Naive thymus-derived CD4-positive, alpha-beta T cell (primary cell): Measurements from ENCODE around the gene NPLOC4. TPM values are rescaled to one million over a fixed set of nuclear protein-coding genes. Genes with fewer than 3 reads are reported as not detected.
"Not testable (repeated sequence)": the region's sequence is repeated elsewhere in the genome, so short reads cannot be mapped to it uniquely, and the experiment has no call there.

Experiments
- ATAC-seq: fragments of 150-1000 bp; cut with Tn5 transposase; 2 replicates; pipeline ENCODE4 v1.10.0; 2021; ENCODE audit warnings: mild to moderate bottlenecking, moderate library complexity
- CTCF ChIA-PET: fragments of 350-600 bp; sonication (Branson Sonifier 250); formaldehyde crosslinking; loops from one replicate; lab custom pipeline; 2021; ENCODE audit warnings: antibody characterized with exemption; lab: Charles Lee
- POLR2A ChIA-PET: fragments of 350-600 bp; sonication (Branson Sonifier 250); formaldehyde crosslinking; loops from one replicate; lab custom pipeline; 2021; ENCODE audit warnings: antibody characterized with exemption, inconsistent platforms; lab: Charles Lee
- DNase-seq, 9 donors: peaks; one replicate each; pipeline versions ENCODE4 v3.0.0 to v3.0.0-alpha.2; 2020 to 2022; ENCODE audit warnings: mixed read lengths in 1 of 9
- H3K27ac ChIP-seq: one replicate; pipeline ENCODE4 v1.7.0; 2013; ENCODE audit warnings: mild to moderate bottlenecking, low read depth, low read length, moderate library complexity
- H3K27me3 ChIP-seq, 2 donors: one replicate each; pipeline ENCODE4 v1.7.0; 2013; ENCODE audit warnings: low read length in 2 of 2, mild to moderate bottlenecking in 2 of 2, moderate library complexity in 2 of 2; ENCODE audit not compliant: control insufficient read depth in 2 of 2, insufficient read depth in 2 of 2
- H3K36me3 ChIP-seq, 3 experiments: 1 replicate in 2 of 3; 2 replicates in 1 of 3; pipeline ENCODE4 v1.7.0; 2013; ENCODE audit warnings: low read length in 3 of 3, mild to moderate bottlenecking in 3 of 3, moderate library complexity in 1 of 3; ENCODE audit not compliant: insufficient read depth in 3 of 3, control insufficient read depth in 2 of 3
- H3K4me1 ChIP-seq, 2 donors: one replicate each; pipeline ENCODE4 v1.7.0; 2013; ENCODE audit warnings: low read length in 2 of 2, mild to moderate bottlenecking in 2 of 2, moderate library complexity in 1 of 2; ENCODE audit not compliant: control insufficient read depth in 2 of 2, insufficient read depth in 2 of 2
- H3K4me3 ChIP-seq: 2 replicates; pipeline ENCODE4 v1.7.0; 2013; ENCODE audit warnings: mild to moderate bottlenecking, low read length
- H3K9me3 ChIP-seq, 3 experiments: 1 replicate in 2 of 3; 2 replicates in 1 of 3; pipeline ENCODE4 v1.7.0; 2013; ENCODE audit warnings: low read length in 3 of 3; ENCODE audit not compliant: control insufficient read depth in 2 of 3
- H3K27ac Mint-ChIP-seq, 9 donors: one replicate each; pipeline ENCODE4 v1.8.0; 2020 to 2022; ENCODE audit warnings: mixed read lengths in 9 of 9, mild to moderate bottlenecking in 8 of 9, moderate library complexity in 5 of 9, inconsistent platforms in 2 of 9
- H3K27me3 Mint-ChIP-seq, 5 donors: one replicate each; pipeline ENCODE4 v1.8.0; 2021 to 2022; ENCODE audit warnings: mixed read lengths in 5 of 5, mild to moderate bottlenecking in 1 of 5
- H3K36me3 Mint-ChIP-seq, 5 donors: one replicate each; pipeline ENCODE4 v1.8.0; 2020 to 2022; ENCODE audit warnings: mixed read lengths in 5 of 5, mild to moderate bottlenecking in 3 of 5, inconsistent platforms in 1 of 5
- H3K4me1 Mint-ChIP-seq, 7 donors: one replicate each; pipeline ENCODE4 v1.8.0; 2020 to 2022; ENCODE audit warnings: mixed read lengths in 7 of 7, mild to moderate bottlenecking in 3 of 7, inconsistent platforms in 1 of 7
- H3K4me3 Mint-ChIP-seq, 10 donors: one replicate each; pipeline ENCODE4 v1.8.0; 2020 to 2022; ENCODE audit warnings: mild to moderate bottlenecking in 10 of 10, mixed read lengths in 10 of 10, moderate library complexity in 6 of 10, inconsistent platforms in 2 of 10
- H3K9me3 Mint-ChIP-seq, 11 donors: one replicate each; pipeline ENCODE4 v1.8.0; 2020 to 2022; ENCODE audit warnings: mixed read lengths in 11 of 11, mild to moderate bottlenecking in 4 of 11, inconsistent platforms in 1 of 11, moderate library complexity in 1 of 11
- intact Hi-C, 2 donors: fragments of 100-400 bp; cut with micrococcal nuclease; formaldehyde crosslinking; loops; one replicate each; pipeline ENCODE4 v1.15.1; 2023
- polyA plus RNA-seq, 2 donors: library from polyadenylated mRNA; unstranded; fragments of 300-500 nt; fragmentation: Illumina TruSeq; gene quantifications; one replicate each; pipeline ENCODE4 v1.2.3, GENCODE V29; 2021
- total RNA-seq, 6 experiments: library from RNA in 5 of 6; stranded (reverse) in 5 of 6; gene quantifications; 1 replicate in 5 of 6; 2 replicates in 1 of 6; pipeline ENCODE4 v1.2.3 and lab custom pipeline; 2021 to 2026

Gene NPLOC4
- total and polyA plus RNA-seq, 7 experiments from 2014 or later = 47.8 to 125 (median 84.2) TPM

DNA sequence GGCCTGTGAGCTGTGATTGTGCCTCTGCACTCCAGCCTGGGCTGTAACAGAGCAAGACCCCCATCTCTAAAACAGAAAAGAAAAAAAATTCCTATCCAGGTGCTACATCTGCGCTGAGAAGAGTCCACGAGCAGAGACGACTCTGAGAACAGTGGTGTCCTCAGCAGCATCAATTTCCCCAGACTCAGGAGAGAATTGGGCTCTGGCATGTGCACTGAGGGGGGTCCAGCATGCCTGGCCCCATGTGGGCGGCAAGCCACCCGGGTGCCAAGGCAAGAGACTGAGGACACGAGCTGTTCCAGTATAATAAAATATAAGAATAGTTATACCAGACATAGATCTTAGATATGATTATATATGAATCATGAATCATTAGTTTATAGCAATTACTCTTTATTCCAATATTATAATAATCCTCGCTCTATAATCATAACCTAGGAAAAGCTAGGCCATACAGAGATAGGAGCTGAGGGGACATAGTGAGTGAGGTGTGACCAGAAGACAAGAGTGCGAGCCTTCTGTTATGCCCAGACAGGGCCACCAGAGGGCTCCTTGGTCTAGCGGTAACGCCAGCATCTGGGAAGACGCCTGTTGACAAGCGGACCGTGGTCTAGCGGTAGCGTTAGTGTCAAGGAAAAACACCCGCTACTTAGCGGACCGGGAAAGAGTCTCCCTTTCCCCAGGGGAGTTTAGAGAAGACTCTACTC, 38.8 kb upstream of the NPLOC4 start:
- peaks cover 0 to 12% (median 6%) of the 10 kb centered on the region in 7 donors for H3K4me1 Mint-ChIP-seq
- ATAC-seq, CTCF ChIA-PET, H3K4me1 ChIP-seq, H3K27me3 ChIP-seq, H3K4me3 Mint-ChIP-seq, H3K27me3 Mint-ChIP-seq, H3K9me3 ChIP-seq, H3K27ac Mint-ChIP-seq, H3K4me3 ChIP-seq, intact Hi-C loops, H3K9me3 Mint-ChIP-seq, H3K36me3 Mint-ChIP-seq, H3K27ac ChIP-seq: not testable (repeated sequence)
- peaks cover 0 to 39% (median 11%) of the 10 kb centered on the region in 3 experiments for H3K36me3 ChIP-seq
- peak in 4 of 9 donors; percentile 19 to 37 (median 29) for DNase-seq
- POLR2A ChIA-PET = interaction anchor here (0.8 to 2.3 kb wide), 3 partner anchors 9 to 26 kb away, joined by 3 to 7 read pairs (median 5); no protein-coding TSS in a partner anchor

DNA sequence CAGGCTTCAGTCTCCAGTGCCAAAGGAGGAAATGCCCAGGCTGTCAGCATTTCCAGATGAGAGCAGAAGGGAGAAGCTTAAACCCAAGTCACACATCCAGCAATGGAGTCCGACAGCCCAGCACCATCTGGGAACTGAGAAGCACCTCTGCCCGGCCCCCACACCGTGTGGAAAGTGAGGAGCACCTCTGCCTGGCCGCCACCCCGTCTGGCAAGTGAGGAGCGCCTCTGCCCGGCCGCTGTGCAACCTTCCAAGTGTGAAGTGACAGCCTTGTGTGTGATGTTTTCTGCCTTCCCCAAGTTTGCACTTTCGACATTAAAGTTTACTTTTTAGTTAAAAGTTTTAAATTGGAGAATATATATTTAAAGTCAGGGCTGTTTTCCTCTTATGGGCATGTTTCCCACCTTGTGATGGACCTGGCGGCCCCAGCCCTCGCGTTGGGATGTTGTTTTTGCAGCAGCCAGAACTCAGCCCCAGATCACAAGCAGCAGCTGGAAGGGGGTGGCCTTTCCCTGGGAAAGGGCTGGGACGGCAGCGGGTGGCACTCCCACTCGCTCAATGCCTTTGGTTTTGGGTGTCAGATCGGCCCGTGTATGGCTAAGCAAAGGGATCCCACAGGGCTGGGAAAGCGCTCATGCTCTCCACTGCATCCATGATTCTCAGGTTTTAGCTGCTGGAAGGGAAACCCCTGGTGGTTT, 36.8 kb upstream of the NPLOC4 start:
- intact Hi-C loops = no loop called here
- peaks cover 0 to 9% (median 0%) of the 10 kb centered on the region in 5 donors for H3K36me3 Mint-ChIP-seq
- H3K4me3 Mint-ChIP-seq = no peak overlapping the region
- no peaks in the 10 kb centered on the region for H3K27me3 ChIP-seq
- no peak overlapping the region for H3K27ac Mint-ChIP-seq
- peaks cover 0 to 11% (median 9%) of the 10 kb centered on the region in 7 donors for H3K4me1 Mint-ChIP-seq
- ATAC-seq = no peak
- H3K27me3 Mint-ChIP-seq = no peaks in the 10 kb centered on the region
- ChIA-PET CTCF (no interaction called here), POLR2A (interaction anchor here (1.1 kb wide), 1 partner anchor 10 kb away, joined by 3 read pairs; the partner anchor contains the start of genes ARL16 and HGS)
- H3K27ac ChIP-seq = no peak overlapping the region
- H3K9me3 ChIP-seq = no peaks in the 10 kb centered on the region
- H3K4me1 ChIP-seq = peaks cover 0 to under 1% of the 10 kb centered on the region in 2 donors
- H3K9me3 Mint-ChIP-seq = peaks cover 0 to 2% (median 0%) of the 10 kb centered on the region in 11 donors
- no peak for DNase-seq
- peaks cover 4 to 53% (median 16%) of the 10 kb centered on the region in 3 experiments for H3K36me3 ChIP-seq
- H3K4me3 ChIP-seq = no peak overlapping the region

DNA sequence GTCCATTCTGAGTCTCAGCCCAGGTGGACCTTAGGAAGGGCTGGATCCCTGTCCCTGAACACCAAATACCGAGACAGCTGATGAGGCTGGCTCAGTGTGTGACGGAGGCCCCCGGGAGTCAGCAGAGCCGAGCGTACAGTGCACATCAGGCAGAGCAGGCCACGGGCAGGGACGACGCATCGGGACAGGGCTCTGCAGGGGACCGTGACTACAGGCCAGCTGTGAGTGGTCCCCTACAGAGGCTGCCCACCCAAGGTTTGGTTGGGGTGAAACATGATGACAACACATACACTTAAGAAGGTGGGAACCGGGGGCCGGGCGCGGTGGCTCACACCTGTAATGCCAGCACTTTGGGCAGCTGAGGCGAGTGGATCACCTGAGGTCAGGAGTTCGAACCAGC, 36.0 kb upstream of the NPLOC4 start:
- peaks cover 4 to 53% (median 16%) of the 10 kb centered on the region in 3 experiments for H3K36me3 ChIP-seq
- POLR2A ChIA-PET = interaction anchor here (1.1 kb wide), 1 partner anchor 11 kb away, joined by 3 read pairs; the partner anchor contains the start of genes ARL16 and HGS
- no peak for ATAC-seq
- Mint-ChIP-seq H3K36me3 (peaks cover 0 to 11% (median 5%) of the 10 kb centered on the region in 5 donors), H3K9me3 (peaks cover 0 to 2% (median 0%) of the 10 kb centered on the region in 11 donors), H3K4me3 (no peak overlapping the region), H3K4me1 (peaks cover 4 to 18% (median 15%) of the 10 kb centered on the region in 7 donors), H3K27ac (no peak overlapping the region), H3K27me3 (no peaks in the 10 kb centered on the region)
- no peak overlapping the region for H3K4me3 ChIP-seq
- DNase-seq = no peak
- intact Hi-C loops = no loop called here
- CTCF ChIA-PET = interaction anchor here (0.6 kb wide), 1 partner anchor 244 kb away, joined by 3 read pairs; no protein-coding TSS in a partner anchor
- H3K27me3 ChIP-seq = no peaks in the 10 kb centered on the region
- H3K4me1 ChIP-seq = peaks cover under 1 to 8% of the 10 kb centered on the region in 2 donors
- no peaks in the 10 kb centered on the region for H3K9me3 ChIP-seq
- no peak overlapping the region for H3K27ac ChIP-seq

DNA sequence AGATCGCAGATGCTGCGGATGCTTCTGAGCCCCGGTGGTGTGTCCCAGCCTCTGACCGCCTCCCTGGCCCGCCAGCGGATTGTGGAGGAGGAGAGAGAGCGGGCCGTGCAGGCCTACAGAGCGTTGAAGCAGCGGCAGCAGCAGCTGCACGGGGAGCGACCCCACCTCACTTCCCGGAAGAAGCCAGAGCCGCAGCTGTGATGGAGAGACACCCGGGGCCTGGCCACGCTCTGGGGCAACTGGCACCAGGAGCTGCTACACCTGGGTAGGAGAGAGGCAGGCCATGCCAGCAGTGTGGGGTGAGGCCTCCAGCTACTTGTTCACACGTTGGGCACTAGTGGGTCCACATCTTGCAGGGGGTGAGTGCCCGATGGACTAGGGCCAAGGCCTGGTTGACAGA, 35.6 kb upstream of the NPLOC4 start:
- H3K27ac ChIP-seq = no peak overlapping the region
- CTCF ChIA-PET = interaction anchor here (0.6 kb wide), 1 partner anchor 245 kb away, joined by 3 read pairs; no protein-coding TSS in a partner anchor
- H3K9me3 Mint-ChIP-seq = peaks cover 0 to 2% (median 0%) of the 10 kb centered on the region in 11 donors
- no peaks in the 10 kb centered on the region for H3K27me3 ChIP-seq
- no peak for ATAC-seq
- no peak overlapping the region for H3K4me3 ChIP-seq
- no peak overlapping the region for H3K27ac Mint-ChIP-seq
- peaks cover 4 to 53% (median 16%) of the 10 kb centered on the region in 3 experiments for H3K36me3 ChIP-seq
- H3K9me3 ChIP-seq = no peaks in the 10 kb centered on the region
- intact Hi-C loops = no loop called here
- peaks cover 5 to 12% of the 10 kb centered on the region in 2 donors for H3K4me1 ChIP-seq
- H3K4me3 Mint-ChIP-seq = no peak overlapping the region
- no peaks in the 10 kb centered on the region for H3K27me3 Mint-ChIP-seq
- POLR2A ChIA-PET = no interaction called here
- H3K36me3 Mint-ChIP-seq = peaks cover 0 to 15% (median 6%) of the 10 kb centered on the region in 5 donors
- H3K4me1 Mint-ChIP-seq = peaks cover 9 to 22% (median 19%) of the 10 kb centered on the region in 7 donors
- DNase-seq = no peak

DNA sequence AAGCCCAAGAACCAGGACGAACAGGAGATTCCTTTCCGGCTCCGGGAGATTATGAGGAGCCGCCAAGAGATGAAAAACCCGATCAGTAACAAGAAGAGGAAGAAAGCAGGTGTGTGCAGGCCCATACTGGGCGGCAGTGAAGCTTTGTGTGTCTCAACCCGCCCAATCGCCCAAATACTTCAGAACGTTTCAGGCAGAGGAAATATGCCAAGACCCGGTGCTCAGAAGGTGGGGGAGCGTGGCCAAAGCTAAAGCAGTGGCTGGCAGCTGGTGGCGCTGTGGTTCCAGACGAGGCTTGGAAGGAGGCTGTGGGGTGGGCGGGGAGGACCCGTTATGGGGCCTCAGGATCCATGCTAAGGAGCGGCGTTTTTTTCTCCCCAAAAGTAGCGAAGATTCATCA, 30.8 kb upstream of the NPLOC4 start:
- peaks cover 0 to 2% (median 0%) of the 10 kb centered on the region in 11 donors for H3K9me3 Mint-ChIP-seq
- Histone ChIP-seq H3K4me1 (peaks cover 25 to 42% of the 10 kb centered on the region in 2 donors), H3K36me3 (peaks cover 4 to 53% (median 15%) of the 10 kb centered on the region in 3 experiments), H3K27me3 (no peaks in the 10 kb centered on the region), H3K4me3 (peak overlapping the region; percentile 13), H3K27ac (no peak overlapping the region), H3K9me3 (no peaks in the 10 kb centered on the region)
- ChIA-PET CTCF (no interaction called here), POLR2A (interaction anchor here (0.7 to 3.0 kb wide), 4 partner anchors 16 to 39 kb away, joined by 3 to 26 read pairs (median 6); partner anchors contain the start of genes ARL16 and HGS)
- intact Hi-C loops = loop anchor here (2.0 to 5.0 kb wide), 5 partner anchors 15 to 195 kb away; partner anchors contain the start of genes ACTG1 (in 1 of the 2), ARL16 (in 1 of the 2), FAAP100 (in 1 of the 2) and MRPL12 (in 1 of the 2)
- DNase-seq (no peak), ATAC-seq (no peak)
- peaks cover 0 to 26% (median 9%) of the 10 kb centered on the region in 5 donors for H3K36me3 Mint-ChIP-seq
- H3K4me3 Mint-ChIP-seq = peak overlapping the region; percentile 63 to 97 (median 90)
- H3K27ac Mint-ChIP-seq = peak overlapping the region in 7 of 9 donors; percentile 26 to 87 (median 59)
- H3K27me3 Mint-ChIP-seq = no peaks in the 10 kb centered on the region
- peaks cover 17 to 50% (median 39%) of the 10 kb centered on the region in 7 donors for H3K4me1 Mint-ChIP-seq
